ENCODE measurements around the gene ARVCF.

DNA sequence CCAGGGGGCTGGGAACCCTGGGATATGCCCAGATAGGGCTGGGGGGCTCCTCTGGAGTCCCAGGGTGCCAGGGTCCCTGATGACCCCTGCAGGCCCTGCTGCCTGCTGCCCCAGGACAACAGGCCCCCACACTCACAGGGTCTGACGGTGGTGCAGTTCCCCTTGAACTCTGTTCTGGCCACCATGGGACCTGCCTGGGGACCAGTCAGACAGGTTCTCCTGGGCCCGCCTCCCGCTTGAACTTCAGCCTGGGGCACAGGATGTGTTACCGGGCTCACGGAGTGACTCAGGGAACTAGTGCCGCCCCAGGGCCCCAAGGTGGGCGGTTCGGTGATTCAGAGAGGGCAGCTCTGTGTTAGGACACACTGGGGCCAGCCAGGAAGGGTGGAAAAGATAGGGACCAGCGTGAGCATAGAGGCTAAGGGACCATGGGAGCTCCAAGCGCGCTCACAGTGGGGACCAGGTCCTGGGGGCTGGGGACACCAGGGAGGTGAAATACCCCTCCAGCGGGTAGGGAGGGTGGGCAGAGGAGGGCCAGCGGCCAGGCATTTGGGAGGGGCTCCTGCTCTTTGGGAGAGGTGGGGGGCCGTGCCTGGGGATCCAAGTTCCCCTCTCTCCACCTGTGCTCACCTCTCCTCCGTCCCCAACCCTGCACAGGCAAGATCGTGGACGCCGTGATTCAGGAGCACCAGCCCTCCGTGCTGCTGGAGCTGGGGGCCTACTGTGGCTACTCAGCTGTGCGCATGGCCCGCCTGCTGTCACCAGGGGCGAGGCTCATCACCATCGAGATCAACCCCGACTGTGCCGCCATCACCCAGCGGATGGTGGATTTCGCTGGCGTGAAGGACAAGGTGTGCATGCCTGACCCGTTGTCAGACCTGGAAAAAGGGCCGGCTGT, 53.5 kb downstream of the ARVCF start:
- TF ChIP-seq, protein P1, sequence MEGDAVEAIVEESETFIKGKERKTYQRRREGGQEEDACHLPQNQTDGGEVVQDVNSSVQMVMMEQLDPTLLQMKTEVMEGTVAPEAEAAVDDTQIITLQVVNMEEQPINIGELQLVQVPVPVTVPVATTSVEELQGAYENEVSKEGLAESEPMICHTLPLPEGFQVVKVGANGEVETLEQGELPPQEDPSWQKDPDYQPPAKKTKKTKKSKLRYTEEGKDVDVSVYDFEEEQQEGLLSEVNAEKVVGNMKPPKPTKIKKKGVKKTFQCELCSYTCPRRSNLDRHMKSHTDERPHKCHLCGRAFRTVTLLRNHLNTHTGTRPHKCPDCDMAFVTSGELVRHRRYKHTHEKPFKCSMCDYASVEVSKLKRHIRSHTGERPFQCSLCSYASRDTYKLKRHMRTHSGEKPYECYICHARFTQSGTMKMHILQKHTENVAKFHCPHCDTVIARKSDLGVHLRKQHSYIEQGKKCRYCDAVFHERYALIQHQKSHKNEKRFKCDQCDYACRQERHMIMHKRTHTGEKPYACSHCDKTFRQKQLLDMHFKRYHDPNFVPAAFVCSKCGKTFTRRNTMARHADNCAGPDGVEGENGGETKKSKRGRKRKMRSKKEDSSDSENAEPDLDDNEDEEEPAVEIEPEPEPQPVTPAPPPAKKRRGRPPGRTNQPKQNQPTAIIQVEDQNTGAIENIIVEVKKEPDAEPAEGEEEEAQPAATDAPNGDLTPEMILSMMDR (IDR thresholded peaks at IDR 0.05), result no peak
- TF ChIP-seq POLR2A (IDR thresholded peaks at IDR 0.05), result no peak
